ENCODE results near the gene DNAJA3. TPM values are rescaled to one million over a fixed set of nuclear protein-coding genes. Genes with fewer than 3 reads are reported as not detected.

Gene DNAJA3
- total RNA-seq, 3 donors from 2014 or later (not counting 1 experiment from before 2014, with no cell fraction given) = 22.1 to 34.2 (median 27.2) TPM

DNA sequence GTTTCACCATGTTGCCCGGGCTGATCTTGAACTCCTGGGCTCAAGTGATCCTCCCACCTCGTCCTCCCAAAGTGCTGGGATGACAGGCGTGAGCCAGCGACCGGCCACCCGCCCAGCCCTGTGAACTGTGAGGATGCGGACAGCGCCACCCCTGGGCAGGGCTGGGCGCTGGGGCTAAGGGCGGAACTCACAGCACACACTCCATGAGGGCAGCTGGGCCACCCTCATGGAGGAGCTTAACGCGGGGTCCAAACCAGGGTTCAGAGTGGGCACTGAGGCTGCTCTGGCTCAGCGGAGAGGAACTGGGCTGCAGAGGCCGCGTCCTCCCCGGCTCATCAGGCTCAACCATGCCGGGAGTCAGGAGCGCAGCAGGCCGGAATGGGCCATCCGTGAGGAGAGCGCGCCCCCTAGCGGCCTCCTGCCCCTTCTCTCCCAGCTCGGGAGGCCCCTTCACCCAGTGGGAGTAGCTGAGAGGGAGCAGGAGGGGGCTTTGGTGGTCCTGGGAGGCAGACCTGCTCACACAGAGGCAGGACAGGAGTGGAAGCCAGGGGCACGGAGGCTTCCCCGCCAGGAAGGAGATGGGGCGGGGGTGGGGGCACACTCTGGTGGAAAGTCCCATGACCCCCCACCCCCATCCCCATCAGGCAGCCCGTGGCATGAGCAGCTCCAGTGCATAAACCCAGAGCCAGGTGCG lies 23.1 kb upstream of the DNAJA3 start:
- ATAC-seq = peak; percentile 55 to 61 (median 57)
- no peaks in the 10 kb centered on the region for H3K36me3 Mint-ChIP-seq
- H3K4me3 Mint-ChIP-seq = no peak overlapping the region

DNA sequence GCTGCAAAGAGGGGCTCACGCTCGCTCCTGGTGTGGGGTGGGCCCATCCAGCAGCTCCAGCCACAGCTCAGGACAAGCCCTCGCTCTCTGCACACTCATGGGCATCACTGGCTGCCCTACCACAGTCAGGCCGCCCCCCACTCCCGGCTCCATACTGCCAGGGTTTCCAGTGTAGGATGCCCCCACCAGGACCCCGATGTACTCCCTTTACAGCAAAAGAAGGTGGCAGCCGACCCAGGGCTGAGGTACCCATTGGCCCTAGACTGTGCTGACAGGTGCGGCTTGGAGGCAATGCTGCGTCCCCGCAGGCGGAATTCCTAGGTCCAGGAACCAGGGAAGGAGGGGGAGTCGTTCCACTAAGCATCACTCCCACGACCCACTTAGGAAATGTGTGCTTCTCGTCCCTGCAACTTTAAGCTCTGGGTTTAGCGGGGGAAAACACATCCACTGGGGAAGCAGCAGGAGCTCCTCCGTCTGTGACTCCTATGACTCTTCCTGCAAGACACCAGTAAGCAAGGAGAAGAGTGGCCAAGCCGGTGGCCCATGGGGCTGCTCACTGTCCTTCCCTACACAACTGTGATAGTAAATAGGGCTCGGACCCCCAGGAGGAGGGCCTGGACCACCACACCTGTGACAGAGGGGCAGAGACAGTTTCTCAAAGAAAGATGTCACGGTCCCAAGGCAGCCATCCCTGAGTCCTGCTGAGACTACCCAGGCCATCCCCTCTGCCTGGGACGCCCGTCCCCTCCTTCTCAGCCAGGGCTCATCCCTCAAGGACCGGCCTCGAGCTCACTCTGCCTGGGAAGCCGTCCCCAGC lies 22.3 kb upstream of the DNAJA3 start:
- H3K9me3 Mint-ChIP-seq = no peaks in the 10 kb centered on the region
- no peaks in the 10 kb centered on the region for H3K27me3 ChIP-seq (ENCODE audit: control insufficient read depth, insufficient read depth, low read length)
- 96% methylated on average over 24 of the region's 24 CpGs for WGBS (ENCODE audit: insufficient coverage)
- no peak overlapping the region for H3K4me3 ChIP-seq (ENCODE audit: low read length)
- H3K9me3 ChIP-seq (ENCODE audit: control insufficient read depth, insufficient read depth, low read length) = no peaks in the 10 kb centered on the region
- no peak overlapping the region for H3K27ac ChIP-seq (ENCODE audit: low read length)
- TF ChIP-seq, protein P1, sequence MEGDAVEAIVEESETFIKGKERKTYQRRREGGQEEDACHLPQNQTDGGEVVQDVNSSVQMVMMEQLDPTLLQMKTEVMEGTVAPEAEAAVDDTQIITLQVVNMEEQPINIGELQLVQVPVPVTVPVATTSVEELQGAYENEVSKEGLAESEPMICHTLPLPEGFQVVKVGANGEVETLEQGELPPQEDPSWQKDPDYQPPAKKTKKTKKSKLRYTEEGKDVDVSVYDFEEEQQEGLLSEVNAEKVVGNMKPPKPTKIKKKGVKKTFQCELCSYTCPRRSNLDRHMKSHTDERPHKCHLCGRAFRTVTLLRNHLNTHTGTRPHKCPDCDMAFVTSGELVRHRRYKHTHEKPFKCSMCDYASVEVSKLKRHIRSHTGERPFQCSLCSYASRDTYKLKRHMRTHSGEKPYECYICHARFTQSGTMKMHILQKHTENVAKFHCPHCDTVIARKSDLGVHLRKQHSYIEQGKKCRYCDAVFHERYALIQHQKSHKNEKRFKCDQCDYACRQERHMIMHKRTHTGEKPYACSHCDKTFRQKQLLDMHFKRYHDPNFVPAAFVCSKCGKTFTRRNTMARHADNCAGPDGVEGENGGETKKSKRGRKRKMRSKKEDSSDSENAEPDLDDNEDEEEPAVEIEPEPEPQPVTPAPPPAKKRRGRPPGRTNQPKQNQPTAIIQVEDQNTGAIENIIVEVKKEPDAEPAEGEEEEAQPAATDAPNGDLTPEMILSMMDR (IDR thresholded peaks at IDR 0.05) = no peak
- intact Hi-C loops (cut with micrococcal nuclease) = loop anchor here (5.0 kb wide), 1 partner anchor 116 kb away; no protein-coding TSS in a partner anchor
- H3K27ac Mint-ChIP-seq = peak overlapping the region; percentile 14 to 80
- peaks cover 11 to 38% of the 10 kb centered on the region in 2 donors for H3K4me1 Mint-ChIP-seq
- peak overlapping the region; percentile 13 for H3K4me3 Mint-ChIP-seq
- H3K36me3 ChIP-seq (ENCODE audit: control insufficient read depth, insufficient read depth, low read length) = peaks cover 69% of the 10 kb centered on the region
- no peaks in the 10 kb centered on the region for H3K27me3 Mint-ChIP-seq (ENCODE audit: low read depth in 2 of 2)
- no peaks in the 10 kb centered on the region for H3K36me3 Mint-ChIP-seq
- DNase-seq (peak in 1 of 2 donors; percentile 23), ATAC-seq (peak in 2 of 3 donors; percentile 4 to 28)
- peaks cover 8% of the 10 kb centered on the region for H3K4me1 ChIP-seq (ENCODE audit: control insufficient read depth, insufficient read depth, low read length)

More for the DNA sequence above, 23.1 kb upstream of the DNAJA3 start:
- intact Hi-C loops (cut with micrococcal nuclease) = loop anchor here (1.0 to 5.0 kb wide), 3 partner anchors 12 to 115 kb away; no protein-coding TSS in a partner anchor
- H3K9me3 Mint-ChIP-seq = no peaks in the 10 kb centered on the region
- Histone ChIP-seq H3K4me1 (ENCODE audit: control insufficient read depth, insufficient read depth, low read length) (peaks cover 8% of the 10 kb centered on the region), H3K9me3 (ENCODE audit: control insufficient read depth, insufficient read depth, low read length) (no peaks in the 10 kb centered on the region), H3K27me3 (ENCODE audit: control insufficient read depth, insufficient read depth, low read length) (no peaks in the 10 kb centered on the region), H3K4me3 (ENCODE audit: low read length) (no peak overlapping the region), H3K27ac (ENCODE audit: low read length) (no peak overlapping the region), H3K36me3 (ENCODE audit: control insufficient read depth, insufficient read depth, low read length) (peaks cover 65% of the 10 kb centered on the region)
- DNase-seq = peak; percentile 68 to 74
- peak overlapping the region in 1 of 2 donors; percentile 39 for H3K27ac Mint-ChIP-seq
- no peaks in the 10 kb centered on the region for H3K27me3 Mint-ChIP-seq (ENCODE audit: low read depth in 2 of 2)
- peaks cover 11 to 38% of the 10 kb centered on the region in 2 donors for H3K4me1 Mint-ChIP-seq
- 61% methylated on average over 28 of the region's 29 CpGs for WGBS (ENCODE audit: insufficient coverage)
- TF ChIP-seq, protein P1 (IDR thresholded peaks at IDR 0.05) = peak; percentile 76

DNA sequence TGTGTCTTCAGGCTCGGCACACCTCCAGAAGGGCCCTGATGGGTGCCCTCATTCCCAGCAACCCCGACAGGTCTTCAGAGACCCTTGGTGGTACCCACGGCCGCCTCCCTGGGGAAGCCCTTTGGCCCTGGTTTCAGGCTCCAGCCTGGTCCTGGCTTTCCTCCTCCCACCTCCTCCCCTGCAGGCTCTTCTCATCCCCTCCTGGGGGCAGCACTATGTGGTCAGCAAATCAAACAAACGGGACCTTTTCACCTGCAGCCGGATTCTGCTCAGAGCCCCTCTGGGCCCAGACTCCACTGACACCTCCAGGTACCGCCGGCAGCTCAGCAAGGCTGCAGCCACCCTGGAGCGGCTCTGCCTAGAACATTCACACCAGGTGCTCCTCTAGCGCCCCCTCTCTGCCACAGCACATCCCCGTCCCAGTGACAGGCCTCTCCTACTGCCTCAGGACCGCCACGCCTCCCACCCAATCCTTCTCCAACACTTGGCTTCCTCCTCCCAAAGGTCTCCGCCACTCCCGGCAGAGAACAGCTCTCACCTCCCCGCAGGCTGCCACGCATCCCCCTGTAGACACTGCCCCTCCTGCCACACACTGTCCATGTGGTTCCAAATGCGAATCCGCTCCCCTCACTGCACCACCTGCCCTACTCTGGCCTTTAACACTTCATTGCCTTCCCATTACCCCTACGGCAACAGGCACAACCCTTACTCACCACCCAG lies 21.3 kb upstream of the DNAJA3 start:
- no peaks in the 10 kb centered on the region for H3K9me3 Mint-ChIP-seq
- H3K4me1 ChIP-seq (ENCODE audit: control insufficient read depth, insufficient read depth, low read length) = peaks cover 12% of the 10 kb centered on the region
- peaks cover 75% of the 10 kb centered on the region for H3K36me3 ChIP-seq (ENCODE audit: control insufficient read depth, insufficient read depth, low read length)
- no peaks in the 10 kb centered on the region for H3K27me3 ChIP-seq (ENCODE audit: control insufficient read depth, insufficient read depth, low read length)
- intact Hi-C loops (cut with micrococcal nuclease) = loop anchor here (5.0 kb wide), 1 partner anchor 117 kb away; no protein-coding TSS in a partner anchor
- peaks cover 5 to 34% of the 10 kb centered on the region in 2 donors for H3K4me1 Mint-ChIP-seq
- ATAC-seq = peak; percentile 35 to 40 (median 35)
- H3K27me3 Mint-ChIP-seq (ENCODE audit: low read depth in 2 of 2) = no peaks in the 10 kb centered on the region
- peak overlapping the region; percentile 50 for H3K4me3 Mint-ChIP-seq
- peak in 1 of 2 donors; percentile 63 for DNase-seq
- H3K36me3 Mint-ChIP-seq = no peaks in the 10 kb centered on the region
- no peak overlapping the region for H3K27ac ChIP-seq (ENCODE audit: low read length)
- no peaks in the 10 kb centered on the region for H3K9me3 ChIP-seq (ENCODE audit: control insufficient read depth, insufficient read depth, low read length)
- H3K27ac Mint-ChIP-seq = peak overlapping the region; percentile 79 to 80
- 92% methylated on average over 20 of the region's 20 CpGs for WGBS (ENCODE audit: insufficient coverage)
- TF ChIP-seq, protein P1 (IDR thresholded peaks at IDR 0.05) = peak; percentile 55
- H3K4me3 ChIP-seq (ENCODE audit: low read length) = no peak overlapping the region
